Hepatocyte (in vitro differentiated cells): Measurements from ENCODE around the gene TUBB2B.

Source experiments
- EZH2 ChIP-seq: fragments of 200-600 bp; sonication (generic); IDR thresholded peaks from 2 replicates; pipeline ENCODE4 v1.6.1; 2016; ENCODE audit warnings: antibody characterized with exemption, mild to moderate bottlenecking, borderline replicate concordance
- EZH2phosphoT487 ChIP-seq: fragments of 200-600 bp; sonication (generic); IDR thresholded peaks from one replicate; pipeline ENCODE4 v1.6.1; 2018; ENCODE audit warnings: antibody characterized with exemption, mild to moderate bottlenecking, low read depth, moderate library complexity; ENCODE audit not compliant: unreplicated experiment, severe bottlenecking
- TF ChIP-seq, protein P1 (sequence below): fragments of 200-600 bp; sonication (generic); IDR thresholded peaks from 2 replicates; pipeline ENCODE4 v1.5.1; 2016; ENCODE audit warnings: antibody characterized with exemption, mild to moderate bottlenecking; ENCODE audit not compliant: poor library complexity

DNA sequence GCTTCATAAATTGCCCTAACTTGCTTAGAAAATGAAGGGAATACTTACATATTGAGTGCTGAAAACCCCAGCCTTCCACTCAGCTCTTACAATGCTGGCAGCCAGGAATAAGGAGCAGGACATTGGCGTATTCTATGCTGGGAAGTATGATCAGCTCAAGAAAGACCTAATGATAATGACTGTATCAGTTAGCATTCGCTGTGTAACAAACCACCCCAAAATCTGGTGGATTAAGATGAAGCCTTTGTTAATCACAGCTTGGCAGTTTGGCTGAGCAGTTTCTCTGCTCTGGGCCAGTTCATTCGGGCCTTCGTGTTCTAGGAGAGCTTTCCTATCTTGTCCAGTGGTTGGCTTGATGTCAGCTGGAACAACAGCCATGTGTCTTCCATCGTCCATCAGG is 36.7 kb downstream of the TUBB2B start:
- TF ChIP-seq, protein P1, sequence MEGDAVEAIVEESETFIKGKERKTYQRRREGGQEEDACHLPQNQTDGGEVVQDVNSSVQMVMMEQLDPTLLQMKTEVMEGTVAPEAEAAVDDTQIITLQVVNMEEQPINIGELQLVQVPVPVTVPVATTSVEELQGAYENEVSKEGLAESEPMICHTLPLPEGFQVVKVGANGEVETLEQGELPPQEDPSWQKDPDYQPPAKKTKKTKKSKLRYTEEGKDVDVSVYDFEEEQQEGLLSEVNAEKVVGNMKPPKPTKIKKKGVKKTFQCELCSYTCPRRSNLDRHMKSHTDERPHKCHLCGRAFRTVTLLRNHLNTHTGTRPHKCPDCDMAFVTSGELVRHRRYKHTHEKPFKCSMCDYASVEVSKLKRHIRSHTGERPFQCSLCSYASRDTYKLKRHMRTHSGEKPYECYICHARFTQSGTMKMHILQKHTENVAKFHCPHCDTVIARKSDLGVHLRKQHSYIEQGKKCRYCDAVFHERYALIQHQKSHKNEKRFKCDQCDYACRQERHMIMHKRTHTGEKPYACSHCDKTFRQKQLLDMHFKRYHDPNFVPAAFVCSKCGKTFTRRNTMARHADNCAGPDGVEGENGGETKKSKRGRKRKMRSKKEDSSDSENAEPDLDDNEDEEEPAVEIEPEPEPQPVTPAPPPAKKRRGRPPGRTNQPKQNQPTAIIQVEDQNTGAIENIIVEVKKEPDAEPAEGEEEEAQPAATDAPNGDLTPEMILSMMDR: no peak
- TF ChIP-seq EZH2phosphoT487: no peak
- TF ChIP-seq EZH2: no peak
